Osteoblast (primary cell): ENCODE data around the gene OBSL1. TPM values are rescaled to one million over a fixed set of nuclear protein-coding genes. Genes with fewer than 3 reads are reported as not detected.

ENCODE experiments used
- DNase-seq: peaks from one replicate; pipeline ENCODE4 v3.0.0; 2011; ENCODE audit warnings: low spot score, mixed read lengths; ENCODE audit not compliant: insufficient read length; ENCODE audit errors: missing footprints
- H2AFZ ChIP-seq: 2 replicates; pipeline ENCODE4 v1.6.0; 2011; ENCODE audit warnings: mild to moderate bottlenecking, low read length
- H3K27ac ChIP-seq: 2 replicates; pipeline ENCODE4 v1.5.1; 2011; ENCODE audit warnings: mild to moderate bottlenecking, low read depth, low read length, moderate library complexity
- H3K27me3 ChIP-seq: 2 replicates; pipeline ENCODE4 v1.6.0; 2012; ENCODE audit warnings: mild to moderate bottlenecking, control low read depth, inconsistent platforms, low read length, moderate library complexity; ENCODE audit not compliant: insufficient read depth
- H3K36me3 ChIP-seq: 2 replicates; pipeline ENCODE4 v1.5.1; 2011; ENCODE audit warnings: mild to moderate bottlenecking, low read length, control low read depth, moderate library complexity; ENCODE audit not compliant: insufficient read depth
- H3K4me1 ChIP-seq: 2 replicates; pipeline ENCODE4 v1.5.1; 2011; ENCODE audit warnings: mild to moderate bottlenecking, low read length, control low read depth, moderate library complexity; ENCODE audit not compliant: insufficient read depth
- H3K4me2 ChIP-seq: 2 replicates; pipeline ENCODE4 v1.6.0; 2011; ENCODE audit warnings: mild to moderate bottlenecking, low read length; ENCODE audit not compliant: insufficient read depth
- H3K4me3 ChIP-seq: fragments of 200-600 bp; sonication (generic); 3 replicates; pipeline ENCODE4 v1.5.1; 2012; ENCODE audit warnings: mild to moderate bottlenecking, low read length, inconsistent platforms; ENCODE audit not compliant: insufficient read depth
- H3K79me2 ChIP-seq: 2 replicates; pipeline ENCODE4 v1.6.0; 2012; ENCODE audit warnings: mild to moderate bottlenecking, low read length, control low read depth, inconsistent platforms; ENCODE audit not compliant: insufficient read depth
- H3K9me3 ChIP-seq: 2 replicates; pipeline ENCODE4 v1.5.1; 2011; ENCODE audit warnings: low read depth, low read length, control low read depth
- H4K20me1 ChIP-seq: 2 replicates; pipeline ENCODE4 v1.6.0; 2012; ENCODE audit warnings: mild to moderate bottlenecking, low read length, control low read depth; ENCODE audit not compliant: insufficient read depth
- CTCF ChIP-seq: IDR thresholded peaks from 2 replicates; pipeline ENCODE4 v1.5.1; 2011; ENCODE audit warnings: mild to moderate bottlenecking, low read depth, low read length, moderate library complexity; ENCODE audit errors: extremely low read depth
- total RNA-seq: library from RNA; depleted of rRNA; stranded (reverse); fragments of >200 nt; gene quantifications from 2 replicates; pipeline ENCODE4 v1.2.3, GENCODE V29; 2012

OBSL1 gene
- total RNA-seq, 1 donor: 65.9 TPM

- H3K79me2 ChIP-seq: no peaks in the 10 kb centered on the region
- H3K27ac ChIP-seq: no peak overlapping the region
- no peaks in the 10 kb centered on the region for H3K36me3 ChIP-seq
- H3K4me2 ChIP-seq: no peak overlapping the region
- H3K9me3 ChIP-seq: no peaks in the 10 kb centered on the region
- no peaks in the 10 kb centered on the region for H4K20me1 ChIP-seq
- peaks cover 40% of the 10 kb centered on the region for H3K27me3 ChIP-seq
- H2AFZ ChIP-seq: no peak overlapping the region
- no peak overlapping the region for H3K4me3 ChIP-seq
- peaks cover 5% of the 10 kb centered on the region for H3K4me1 ChIP-seq
- no peak for DNase-seq
- no peak for TF ChIP-seq CTCF
Measured at GRCh38 chr2:219527076-219527394, 44.3 kb downstream of the OBSL1 start.

GRCh38 chr2:219526320-219527075, 44.8 kb downstream of the OBSL1 start:
- H3K4me3 ChIP-seq: no peak overlapping the region
- no peaks in the 10 kb centered on the region for H3K79me2 ChIP-seq
- H3K4me2 ChIP-seq: no peak overlapping the region
- no peak overlapping the region for H3K27ac ChIP-seq
- H3K27me3 ChIP-seq: peaks cover 40% of the 10 kb centered on the region
- no peaks in the 10 kb centered on the region for H3K9me3 ChIP-seq
- H2AFZ ChIP-seq: no peak overlapping the region
- H3K36me3 ChIP-seq: no peaks in the 10 kb centered on the region
- TF ChIP-seq CTCF: no peak
- no peaks in the 10 kb centered on the region for H4K20me1 ChIP-seq
- H3K4me1 ChIP-seq: peaks cover 10% of the 10 kb centered on the region
- DNase-seq: no peak

GRCh38 chr2:219525533-219526232, 45.7 kb downstream of the OBSL1 start:
- no peak for TF ChIP-seq CTCF
- Histone ChIP-seq H4K20me1 (no peaks in the 10 kb centered on the region), H3K4me2 (no peak overlapping the region), H2AFZ (no peak overlapping the region), H3K79me2 (no peaks in the 10 kb centered on the region), H3K4me3 (no peak overlapping the region), H3K36me3 (no peaks in the 10 kb centered on the region), H3K9me3 (no peaks in the 10 kb centered on the region), H3K4me1 (peaks cover 17% of the 10 kb centered on the region), H3K27ac (no peak overlapping the region), H3K27me3 (peaks cover 37% of the 10 kb centered on the region)
- DNase-seq: no peak

- no peak overlapping the region for H2AFZ ChIP-seq
- no peaks in the 10 kb centered on the region for H3K9me3 ChIP-seq
- H3K79me2 ChIP-seq: no peaks in the 10 kb centered on the region
- no peak for TF ChIP-seq CTCF
- no peak overlapping the region for H3K4me3 ChIP-seq
- H3K27me3 ChIP-seq: peaks cover 35% of the 10 kb centered on the region
- no peak overlapping the region for H3K27ac ChIP-seq
- no peak overlapping the region for H3K4me2 ChIP-seq
- H3K36me3 ChIP-seq: no peaks in the 10 kb centered on the region
- H3K4me1 ChIP-seq: peaks cover 18% of the 10 kb centered on the region
- no peak for DNase-seq
- H4K20me1 ChIP-seq: no peaks in the 10 kb centered on the region
Measured at GRCh38 chr2:219524817-219525216, 46.5 kb downstream of the OBSL1 start.
